Stimulated activated CD8-positive, alpha-beta memory T cell treated with anti-CD3 and anti-CD28 coated beads, Interleukin-2, amount 100 ng/mL, for 48 hours (primary cell): Measurements from ENCODE around the gene RTN4R.

Source experiments
- DNase-seq, 2 donors: peaks; one replicate each; pipeline ENCODE4 v3.0.0-alpha.2; 2020; ENCODE audit warnings: low read depth in 2 of 2

Gene RTN4R

DNA sequence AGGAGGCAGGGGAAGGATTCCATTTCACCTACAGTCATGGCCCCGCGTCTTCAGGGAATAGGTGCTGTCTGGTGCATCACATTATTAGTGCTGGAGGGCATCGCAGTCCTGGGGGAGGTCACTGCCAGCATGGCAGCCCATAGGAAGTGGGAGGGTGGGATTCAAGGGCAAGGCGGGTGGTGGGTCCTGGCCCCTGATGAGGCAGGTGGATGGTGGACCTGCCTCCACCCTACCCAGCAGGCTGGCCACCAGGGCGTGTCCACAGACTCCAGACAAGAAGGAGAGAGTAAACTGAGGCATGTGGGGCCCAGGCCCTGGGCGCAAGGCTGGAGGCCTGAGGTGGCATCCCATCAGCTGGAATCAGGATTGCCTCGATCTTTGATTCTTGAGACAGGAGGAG lies 53.3 kb downstream of the RTN4R start:
- no peak for DNase-seq

GRCh38 chr22:20213833-20214708 lies 54.0 kb downstream of the RTN4R start:
- no peak for DNase-seq

- no peak for DNase-seq
Observed at GRCh38 chr22:20212754-20213699, 55.1 kb downstream of the RTN4R start.

- DNase-seq = no peak
Observed at GRCh38 chr22:20211997-20212753, 55.9 kb downstream of the RTN4R start.

DNA sequence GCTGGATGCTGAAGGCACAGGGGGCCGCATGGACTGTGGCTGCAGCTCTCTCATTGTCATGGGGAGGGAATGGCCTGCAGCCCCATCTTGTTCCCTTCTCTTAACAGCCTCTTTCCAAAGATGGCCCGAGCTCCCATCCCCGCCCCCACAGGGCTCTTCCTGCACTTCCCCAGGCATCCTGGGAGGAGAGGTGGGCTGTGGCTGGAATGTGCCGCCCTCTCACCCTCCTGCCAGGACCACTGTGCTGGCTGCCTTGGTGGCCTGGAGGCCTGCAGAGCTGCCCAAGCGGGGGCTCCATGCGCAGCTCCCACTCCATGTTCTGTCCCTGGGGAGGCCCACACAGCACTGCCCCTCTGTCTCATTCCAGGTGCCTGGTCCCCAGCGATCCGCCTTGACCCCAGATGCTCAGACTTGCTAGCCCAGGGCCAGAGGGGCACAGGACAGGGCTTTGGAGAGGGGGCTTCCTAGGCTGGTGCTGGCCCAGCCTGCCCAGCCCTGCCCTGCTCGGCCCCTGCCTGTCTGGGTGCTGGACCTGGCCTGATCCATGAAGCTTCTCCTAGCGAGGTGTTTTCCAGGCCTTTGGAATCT lies 56.6 kb downstream of the RTN4R start:
- no peak for DNase-seq

- no peak for DNase-seq
Observed at GRCh38 chr22:20210473-20211059, 57.6 kb downstream of the RTN4R start.

- DNase-seq = no peak
Observed at GRCh38 chr22:20209761-20210250, 58.3 kb downstream of the RTN4R start.

DNA sequence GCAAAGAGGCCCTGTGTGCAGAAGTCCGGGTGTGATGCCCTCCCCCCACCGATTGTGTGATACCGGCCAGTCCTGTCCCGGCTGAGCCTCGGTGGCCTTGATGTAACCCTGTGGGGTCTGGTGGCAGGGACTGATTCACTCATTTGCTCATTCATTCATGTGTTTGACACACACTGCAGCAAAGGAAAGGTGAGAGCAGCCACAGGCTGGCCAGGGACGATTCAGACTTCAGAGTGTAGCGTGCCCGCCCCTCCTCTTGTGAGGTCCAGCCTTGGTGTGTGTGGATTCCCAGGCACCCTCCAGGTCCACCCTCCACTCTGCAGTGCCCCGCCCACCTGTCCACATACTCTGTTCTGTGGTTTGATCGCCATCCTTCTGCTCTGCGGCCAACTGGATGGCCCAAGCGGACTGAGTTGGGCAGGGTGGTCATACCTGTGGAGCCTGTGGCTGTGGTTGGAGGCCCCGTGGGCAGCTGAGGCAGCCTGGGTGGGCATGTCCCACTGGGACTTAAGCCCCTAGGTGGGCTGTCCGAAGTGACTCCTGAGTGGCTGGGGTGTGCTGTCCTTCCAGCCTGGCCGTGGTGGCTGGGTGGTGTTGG lies 59.3 kb downstream of the RTN4R start:
- DNase-seq = no peak

DNA sequence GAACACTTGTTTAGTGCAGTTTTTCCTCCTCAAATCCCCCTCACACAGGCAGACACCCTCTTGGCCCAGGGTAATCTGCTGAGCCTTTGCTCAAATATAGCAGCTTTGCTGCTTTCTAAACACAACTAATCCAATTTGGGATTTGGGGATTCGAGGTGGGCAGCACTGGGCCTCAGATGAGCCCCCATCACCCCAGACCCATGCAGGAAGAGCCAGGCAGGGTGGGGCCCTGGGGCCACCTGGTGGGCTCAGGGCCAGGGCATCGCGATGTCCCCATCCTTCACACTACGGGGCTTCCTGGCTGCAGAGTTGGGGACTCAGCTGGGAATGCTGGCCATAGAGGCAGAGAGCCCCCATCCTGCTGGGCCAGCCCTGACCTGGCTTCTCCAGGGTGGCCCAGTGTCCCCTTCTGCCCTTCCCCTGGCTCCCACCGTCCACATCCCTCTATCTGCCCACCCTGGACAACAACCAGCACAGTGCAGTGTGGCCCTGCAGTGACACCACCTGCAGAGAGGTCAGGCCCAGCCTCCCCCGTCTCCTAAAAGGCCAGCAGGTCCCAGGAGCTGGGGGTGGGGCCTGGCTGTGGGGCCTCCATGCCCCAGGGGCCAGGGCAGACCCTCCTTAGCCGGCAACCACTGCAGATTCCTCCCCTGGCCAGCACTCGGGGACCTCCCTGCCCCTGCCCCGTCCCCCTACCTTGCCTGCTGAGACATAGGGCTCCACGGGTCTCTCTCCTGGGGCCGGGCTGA lies 60.7 kb downstream of the RTN4R start:
- DNase-seq = no peak

DNA sequence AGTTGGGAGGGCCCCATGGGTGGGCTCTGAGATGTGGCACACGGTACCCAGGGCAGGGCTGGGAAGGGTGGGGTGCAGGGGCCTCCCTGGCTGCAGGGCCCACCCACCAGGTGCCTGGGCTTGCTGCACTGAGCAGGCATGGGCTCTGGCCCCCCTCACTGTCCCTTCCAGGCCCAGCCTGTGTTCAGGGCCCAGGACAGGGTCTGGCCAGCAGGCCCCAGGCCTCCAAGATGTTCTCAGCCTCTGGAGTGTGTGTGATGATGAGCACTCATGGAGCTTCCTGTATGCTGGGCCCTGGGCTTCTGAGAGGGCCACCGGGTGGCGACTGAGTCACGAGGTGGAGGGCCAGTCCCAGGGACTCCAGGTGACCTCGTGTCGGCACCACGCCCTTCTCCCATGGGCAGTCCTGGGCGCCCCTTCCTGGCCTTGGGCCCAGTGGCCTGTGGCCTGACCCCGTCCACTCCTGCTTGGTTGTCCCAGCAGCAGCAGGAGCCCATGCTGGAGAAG lies 61.4 kb downstream of the RTN4R start:
- DNase-seq = no peak

DNA sequence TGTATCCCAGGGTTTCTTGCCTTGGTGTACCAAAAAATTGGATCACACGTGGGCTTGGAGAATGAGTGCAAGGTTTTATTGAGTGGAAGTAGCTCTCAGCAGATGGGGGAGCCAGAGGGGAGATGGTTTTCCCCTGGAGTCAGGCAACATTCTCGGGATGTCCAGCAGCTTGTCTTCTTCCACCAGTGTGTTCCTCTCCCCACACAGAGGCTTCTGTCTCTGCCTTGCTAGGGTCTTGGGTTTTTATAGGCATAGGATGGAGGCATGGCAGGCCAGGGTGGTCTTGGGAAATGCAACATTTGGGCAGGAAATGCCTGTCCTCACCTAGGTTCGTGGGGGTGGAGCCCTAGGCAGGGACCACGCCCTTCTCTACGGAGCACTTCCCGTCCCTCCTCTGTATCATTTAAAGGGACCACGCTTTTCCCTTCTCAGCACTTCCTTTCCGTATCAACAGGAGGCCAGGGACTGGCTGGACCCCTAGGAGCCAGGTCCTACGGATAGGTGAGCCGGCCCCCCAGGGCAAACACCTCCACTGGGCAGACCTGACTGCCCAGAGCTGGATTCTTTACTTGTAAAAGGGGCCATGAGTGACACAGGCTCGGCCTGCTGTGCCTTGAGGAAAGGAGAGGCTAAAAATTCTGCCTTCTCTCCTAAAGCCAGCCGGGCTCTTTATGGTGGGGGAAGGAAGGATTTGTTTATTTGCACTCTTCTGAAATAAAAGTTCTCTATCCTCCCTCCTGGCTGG lies 62.0 kb downstream of the RTN4R start:
- peak; percentile 24 to 60 for DNase-seq

DNA sequence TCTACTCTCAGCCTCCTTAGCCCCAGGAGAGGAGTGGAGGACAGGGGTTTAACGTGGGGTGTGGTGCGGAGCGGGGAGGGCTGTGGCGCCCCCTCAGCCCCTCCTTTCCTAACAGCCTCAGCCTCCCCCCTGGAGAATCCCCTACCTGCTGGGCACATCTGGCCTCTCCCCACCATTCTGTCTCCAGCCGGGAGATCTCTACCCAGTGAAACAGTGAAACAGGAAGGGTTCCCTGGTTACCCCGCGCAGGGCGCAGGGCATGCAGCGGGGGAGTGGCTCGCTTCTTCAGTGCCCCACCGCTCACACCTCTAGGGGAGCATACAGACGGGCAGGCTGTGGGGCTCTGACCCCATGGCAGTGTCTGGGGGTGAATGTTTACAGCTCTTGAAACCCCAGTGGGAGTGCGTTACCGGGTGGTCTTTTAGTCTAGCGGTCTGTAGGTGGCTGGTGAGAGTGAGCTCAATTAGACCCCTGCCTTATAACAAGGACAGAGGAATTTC lies 62.6 kb downstream of the RTN4R start:
- DNase-seq = no peak

DNA sequence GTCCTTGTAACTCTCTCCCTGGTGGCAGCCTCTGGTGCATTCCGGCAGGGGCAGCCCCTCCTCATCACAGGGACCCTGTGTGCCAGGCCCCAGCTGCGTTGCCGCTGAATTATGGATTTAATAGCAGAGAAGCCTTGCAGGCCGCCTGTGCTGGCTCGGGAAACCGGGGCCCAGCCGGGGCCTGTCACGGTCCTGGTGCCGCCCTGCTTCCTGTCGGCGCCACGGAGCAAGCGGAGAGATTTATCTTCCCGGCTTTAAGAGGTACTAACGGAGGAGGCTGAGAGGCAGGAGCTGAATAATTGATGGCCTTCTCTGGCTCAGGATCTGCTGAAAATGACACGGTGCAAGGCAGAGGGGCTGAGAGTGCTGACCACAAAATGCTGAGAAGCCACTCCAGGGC lies 63.3 kb downstream of the RTN4R start:
- no peak for DNase-seq

GRCh38 chr22:20204311-20204710 lies 63.8 kb downstream of the RTN4R start:
- DNase-seq = no peak

DNA sequence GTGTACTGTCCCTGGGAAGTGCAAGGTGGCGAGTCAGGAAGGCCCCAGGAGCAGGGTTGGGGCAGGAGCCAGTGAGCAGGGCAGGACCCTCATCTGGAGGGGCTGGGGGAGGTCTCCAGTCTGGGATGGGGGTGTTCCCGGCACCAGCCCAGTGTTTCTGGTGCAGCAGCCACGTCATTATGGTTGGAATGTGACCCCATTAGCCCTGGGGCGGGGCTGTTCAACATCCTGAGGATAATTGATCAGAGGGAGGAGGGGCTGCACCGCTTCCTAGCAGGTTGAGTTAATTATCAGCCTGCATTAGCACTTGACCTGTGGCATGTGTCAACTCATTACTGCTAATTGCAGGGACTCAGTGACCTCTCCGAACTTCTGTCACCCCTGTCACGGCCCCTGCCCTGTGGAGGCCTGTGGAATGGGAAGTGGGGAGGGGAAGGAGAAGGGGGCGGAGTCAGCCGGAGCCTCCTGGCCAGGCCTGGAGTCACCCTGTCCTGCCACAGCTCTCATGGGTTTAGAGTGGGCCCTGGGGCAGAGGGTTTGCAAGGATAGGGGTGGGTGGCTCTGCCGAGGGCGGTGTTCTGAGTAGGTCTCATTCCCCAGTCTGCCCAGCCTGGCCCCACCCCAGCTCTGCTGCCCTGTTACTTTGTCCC lies 64.4 kb downstream of the RTN4R start:
- DNase-seq = no peak

GRCh38 chr22:20203142-20203551 lies 65.0 kb downstream of the RTN4R start:
- DNase-seq = no peak

DNA sequence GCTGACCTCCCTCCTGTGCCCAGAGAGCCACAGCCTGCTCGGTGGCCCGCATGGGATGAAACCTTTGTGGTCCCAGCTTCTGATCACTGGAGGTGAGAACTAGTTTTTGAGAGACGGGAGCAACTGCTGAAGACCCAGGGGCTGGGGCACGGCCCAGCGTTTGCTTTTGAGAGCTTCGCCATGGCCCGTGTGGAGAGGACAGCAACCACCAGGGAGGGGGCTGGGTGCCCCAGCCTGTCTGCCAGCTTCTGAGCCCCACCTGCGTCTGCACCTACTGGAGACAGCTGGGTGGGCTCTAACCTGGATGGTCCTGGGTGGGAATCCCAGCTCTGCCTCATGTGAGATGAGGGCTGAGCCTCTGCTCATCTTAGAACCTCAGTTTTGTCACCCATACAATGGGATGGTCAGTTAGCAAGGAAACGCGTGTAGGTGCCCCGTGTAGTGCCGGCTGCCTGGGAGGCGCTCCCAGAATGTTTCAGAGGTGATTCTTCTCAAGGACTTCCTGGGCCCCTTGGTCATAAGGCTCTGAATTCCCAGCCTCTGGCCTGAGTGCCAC lies 66.2 kb downstream of the RTN4R start:
- DNase-seq = no peak

- DNase-seq = no peak
Observed at GRCh38 chr22:20199906-20200305, 68.2 kb downstream of the RTN4R start.
